K562 (cell line): ENCODE results near the gene BICD1. TPM values are rescaled to one million over a fixed set of nuclear protein-coding genes. Genes with fewer than 3 reads are reported as not detected.

Experiments
- ATAC-seq: fragments of 200-7000 bp; cut with Tn5 transposase; 3 replicates; pipeline ENCODE4 v1.9.1; 2020; ENCODE audit warnings: moderate library complexity
- BruUV-seq: library from RNA; stranded (reverse); fragments of 400-500 nt; replicated peaks from 2 replicates; lab custom pipeline; 2021; lab: Mats Ljungman, UMichigan
- CTCF ChIA-PET: fragments of 300-600 bp; formaldehyde crosslinking; extraction: SDS; loops from one replicate; lab custom pipeline; 2021; ENCODE audit warnings: low intra/inter-chr PET ratio; lab: Yijun Ruan, JAX
- POLR2A ChIA-PET: fragments of 300-600, 350-650 bp; sonication (Branson Sonifier 250); formaldehyde crosslinking; extraction: SDS; loops from one replicate; lab custom pipeline; 2021; ENCODE audit warnings: antibody characterized with exemption, inconsistent platforms; lab: Yijun Ruan, JAX
- DNase-seq, 4 experiments: peaks; one replicate each; pipeline versions ENCODE4 v3.0.0 to v3.0.0-alpha.2; 2011 to 2018; ENCODE audit warnings: low spot score in 3 of 4, mixed read lengths in 3 of 4; ENCODE audit errors: extremely low read depth in 1 of 4
- FAIRE-seq: peaks from 2 replicates; lab custom pipeline; 2011; peaks lifted over from hg19 to GRCh38; lab: Jason Lieb, UNC
- H2AFZ ChIP-seq: 2 replicates; pipeline ENCODE4 v1.6.0; 2011; ENCODE audit warnings: low read depth, low read length, control low read depth, inconsistent platforms
- H3K27ac ChIP-seq: fragments of 200-600 bp; 3 replicates; pipeline ENCODE4 v1.8.0; 2011; ENCODE audit warnings: low read depth, mild to moderate bottlenecking, control low read depth, inconsistent platforms, low read length, moderate library complexity, mixed read lengths; ENCODE audit errors: extremely low read depth
- H3K27me3 ChIP-seq, 2 experiments: fragments of 300-600 bp in 1 of 2; 2 replicates in 1 of 2; 3 replicates in 1 of 2; pipeline versions ENCODE4 v1.6.0 to v1.8.0; 2011; ENCODE audit warnings: inconsistent platforms in 2 of 2, low read length in 2 of 2, mild to moderate bottlenecking in 1 of 2, mixed read lengths in 1 of 2, moderate library complexity in 1 of 2; ENCODE audit not compliant: control insufficient read depth in 2 of 2, insufficient read depth in 2 of 2
- H3K36me3 ChIP-seq: fragments of 300-600 bp; 3 replicates; pipeline ENCODE4 v1.8.0; 2011; ENCODE audit warnings: mild to moderate bottlenecking, low read length, inconsistent platforms; ENCODE audit not compliant: control insufficient read depth, insufficient read depth
- H3K4me1 ChIP-seq, 2 experiments: fragments of 200-600 bp in 1 of 2; replicated peaks in 1 of 2; 2 replicates in 1 of 2; 3 replicates in 1 of 2; pipeline versions ENCODE4 v1.5.1 to v1.8.0; 2011; ENCODE audit warnings: inconsistent platforms in 2 of 2, low read length in 2 of 2, mild to moderate bottlenecking in 1 of 2, mixed read lengths in 1 of 2, moderate library complexity in 1 of 2; ENCODE audit not compliant: control insufficient read depth in 2 of 2, insufficient read depth in 2 of 2
- H3K4me2 ChIP-seq: 2 replicates; pipeline ENCODE4 v1.6.1; 2011; ENCODE audit warnings: low read length, control low read depth, inconsistent platforms, mixed read lengths; ENCODE audit not compliant: insufficient read depth
- H3K4me3 ChIP-seq: fragments of 200-600 bp; sonication (generic), shearing (Covaris generic); 2 replicates; pipeline ENCODE4 v1.5.1; 2016; ENCODE audit warnings: control low read depth, inconsistent platforms
- H3K79me2 ChIP-seq: fragments of 200-600 bp; 3 replicates; pipeline ENCODE4 v1.8.0; 2011; ENCODE audit warnings: low read length, inconsistent platforms; ENCODE audit not compliant: control insufficient read depth, insufficient read depth
- H3K9ac ChIP-seq, 2 experiments: 2 replicates each; pipeline versions ENCODE4 v1.6.0 to v1.6.1; 2011; ENCODE audit warnings: low read depth in 2 of 2, low read length in 2 of 2, control low read depth in 1 of 2, inconsistent platforms in 1 of 2, mild to moderate bottlenecking in 1 of 2, mixed read lengths in 1 of 2; ENCODE audit not compliant: insufficient read depth in 1 of 2
- H3K9me1 ChIP-seq: one replicate; pipeline ENCODE4 v1.6.0; 2011; ENCODE audit warnings: inconsistent platforms, mild to moderate bottlenecking, low read length, moderate library complexity; ENCODE audit not compliant: control insufficient read depth, insufficient read depth
- H3K9me3 ChIP-seq: replicated peaks from 2 replicates; pipeline ENCODE4 v1.5.1; 2011; ENCODE audit warnings: low read depth, low read length, inconsistent platforms; ENCODE audit not compliant: control insufficient read depth, insufficient read depth
- H4K20me1 ChIP-seq: replicated peaks from 2 replicates; pipeline ENCODE4 v1.6.1; 2011; ENCODE audit warnings: low read length, inconsistent platforms, mixed read lengths; ENCODE audit not compliant: control insufficient read depth, insufficient read depth
- EHMT2 ChIP-seq: fragments of 450-650 bp; IDR thresholded peaks from 2 replicates; pipeline ENCODE4 v1.6.1; 2018; ENCODE audit warnings: antibody characterized with exemption
- FOXK2 ChIP-seq, 2 experiments: fragments of 450-650 bp; IDR thresholded peaks in 1 of 2; conservative IDR thresholded peaks in 1 of 2; 2 replicates each; pipeline ENCODE4 v1.6.1; 2016; ENCODE audit warnings: low read depth in 2 of 2, mild to moderate bottlenecking in 1 of 2
- HNRNPUL1 ChIP-seq: fragments of 200-400 bp; formaldehyde crosslinking; IDR thresholded peaks from 2 replicates; pipeline ENCODE4 v1.6.1; 2017; ENCODE audit warnings: low read length
- MECOM ChIP-seq: fragments of 250-450 bp; sonication (Bioruptor Pico); IDR thresholded peaks from 2 replicates; pipeline ENCODE4 v1.8.0; 2022; ENCODE audit warnings: inconsistent platforms
- POU5F1 ChIP-seq: fragments of 150-350 bp; IDR thresholded peaks from 2 replicates; pipeline ENCODE4 v1.6.1; 2014; ENCODE audit warnings: borderline replicate concordance, low read length, low read depth, mild to moderate bottlenecking; ENCODE audit not compliant: partially characterized antibody
- SPI1 ChIP-seq: IDR thresholded peaks from 2 replicates; pipeline ENCODE4 v1.6.1; 2011; ENCODE audit warnings: low read depth, low read length, control low read depth, borderline replicate concordance
- ZFX ChIP-seq: sonication (generic); formaldehyde crosslinking; IDR thresholded peaks from 2 replicates; pipeline ENCODE4 v1.8.0; 2022; ENCODE audit warnings: mild to moderate bottlenecking, missing genetic modification reagents, moderate library complexity
- WGBS: fragments of 100-300 bp; shearing (Covaris generic); methylation state at CpG from one replicate; pipeline ENCODE4 v1.1.6; 2016; ENCODE audit warnings: low coverage, mixed read lengths; ENCODE audit not compliant: insufficient coverage; ENCODE audit errors: missing lambda C conversion rate; 5-methylcytosine and 5-hydroxymethylcytosine counted together
- in situ Hi-C: fragments of 300-500 bp; cut with MboI; formaldehyde crosslinking; loops from 4 replicates; pipeline ENCODE4 v1.15.0; 2018; ENCODE audit warnings: inconsistent platforms, mixed read lengths
- intact Hi-C: fragments of 100-400 bp; cut with micrococcal nuclease; formaldehyde crosslinking; loops from 2 replicates; pipeline ENCODE4 v1.14.2; 2022
- polyA plus RNA-seq, 8 experiments: library from polyadenylated mRNA; depleted of rRNA in 4 of 8; stranded (reverse) in 5 of 8; unstranded in 3 of 8; fragments of >200 nt; fragmentation: Nextera tagmentation in 2 of 8; fragmentation: Illumina TruSeq in 1 of 8; extraction: Ambion mirVana in 2 of 8; extraction: Trizol in 1 of 8; gene quantifications; 2 replicates each; pipeline versions ENCODE4 v1.2.1 to v1.2.3, GENCODE V29; 2011 to 2014; ENCODE audit warnings: inconsistent platforms in 1 of 8, missing spikeins in 1 of 8
- total RNA-seq, 7 experiments: library from RNA; depleted of rRNA in 6 of 7; stranded (reverse); fragments of >200 nt in 6 of 7; fragmentation: Illumina TruSeq in 2 of 7; extraction: Trizol in 2 of 7; gene quantifications; 2 replicates each; pipeline versions ENCODE4 v1.2.1 to v1.2.3, GENCODE V29; 2011 to 2021; ENCODE audit warnings: low replicate concordance in 1 of 7
- TF ChIP-seq, protein P1 (sequence below): fragments of 450-650 bp; IDR thresholded peaks from 2 replicates; pipeline ENCODE4 v1.6.1; 2016; ENCODE audit warnings: low read depth
- TF ChIP-seq, protein P2 (sequence below): sonication (generic); formaldehyde crosslinking; IDR thresholded peaks from 2 replicates; pipeline ENCODE4 v1.8.0; 2022; ENCODE audit warnings: mild to moderate bottlenecking, low read depth, missing genetic modification reagents
- TF ChIP-seq, protein P3 (sequence below): sonication (generic); formaldehyde crosslinking; IDR thresholded peaks from 2 replicates; pipeline ENCODE4 v1.8.0; 2022; ENCODE audit warnings: mild to moderate bottlenecking, missing genetic modification reagents, borderline replicate concordance

BICD1 gene
- total and polyA plus RNA-seq, 9 of the 15 experiments (the other 6 are each of a cell fraction or from before 2014, with no cell fraction given), result 3.5 to 21.1 (median 12.5) TPM

DNA sequence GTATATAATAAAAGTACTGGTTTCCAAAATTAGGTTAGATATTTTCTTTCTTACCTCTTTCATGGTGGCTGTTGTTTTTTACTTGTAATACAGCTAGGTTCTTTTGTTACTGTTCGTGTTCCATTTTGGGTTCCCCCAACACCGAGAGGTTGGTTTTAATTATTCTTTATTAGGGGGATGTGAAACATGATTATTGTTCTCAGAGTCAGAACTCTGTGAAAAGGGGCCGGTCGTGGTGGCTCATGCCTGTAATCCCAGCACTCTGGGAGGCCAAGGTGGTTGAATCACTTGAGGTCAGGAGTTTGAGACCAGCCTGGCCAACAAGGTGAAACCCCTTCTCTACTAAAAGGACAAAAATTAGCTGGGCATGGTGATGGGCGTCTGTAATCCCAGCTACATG lies 108.1 kb downstream of the BICD1 start:
- FAIRE-seq, result no peak
- H4K20me1 ChIP-seq, result no peaks in the 10 kb centered on the region
- H3K9me1 ChIP-seq, result no peaks in the 10 kb centered on the region
- no peak overlapping the region for H2AFZ ChIP-seq
- no TSS peak for BruUV-seq
- H3K79me2 ChIP-seq, result no peaks in the 10 kb centered on the region
- H3K9me3 ChIP-seq, result no peaks in the 10 kb centered on the region
- no peak for DNase-seq
- H3K9ac ChIP-seq, result no peak overlapping the region
- no peaks in the 10 kb centered on the region for H3K27me3 ChIP-seq
- intact Hi-C loops (no loop called here), in situ Hi-C loops (no loop called here)
- POLR2A ChIA-PET, result no interaction called here
- CTCF ChIA-PET, result no interaction called here
- 51% methylated on average over 5 of the region's 5 CpGs for WGBS
- H3K36me3 ChIP-seq, result peaks cover 3% of the 10 kb centered on the region; the same call in 1 of the 3 replicates
- no peak overlapping the region for H3K4me2 ChIP-seq
- H3K4me3 ChIP-seq, result no peak overlapping the region
- H3K27ac ChIP-seq, result no peak overlapping the region
- no peaks in the 10 kb centered on the region for H3K4me1 ChIP-seq
- ATAC-seq, result no peak
- TF ChIP-seq HNRNPUL1, result no peak
- TF ChIP-seq EHMT2, result no peak
- TF ChIP-seq, protein P1, sequence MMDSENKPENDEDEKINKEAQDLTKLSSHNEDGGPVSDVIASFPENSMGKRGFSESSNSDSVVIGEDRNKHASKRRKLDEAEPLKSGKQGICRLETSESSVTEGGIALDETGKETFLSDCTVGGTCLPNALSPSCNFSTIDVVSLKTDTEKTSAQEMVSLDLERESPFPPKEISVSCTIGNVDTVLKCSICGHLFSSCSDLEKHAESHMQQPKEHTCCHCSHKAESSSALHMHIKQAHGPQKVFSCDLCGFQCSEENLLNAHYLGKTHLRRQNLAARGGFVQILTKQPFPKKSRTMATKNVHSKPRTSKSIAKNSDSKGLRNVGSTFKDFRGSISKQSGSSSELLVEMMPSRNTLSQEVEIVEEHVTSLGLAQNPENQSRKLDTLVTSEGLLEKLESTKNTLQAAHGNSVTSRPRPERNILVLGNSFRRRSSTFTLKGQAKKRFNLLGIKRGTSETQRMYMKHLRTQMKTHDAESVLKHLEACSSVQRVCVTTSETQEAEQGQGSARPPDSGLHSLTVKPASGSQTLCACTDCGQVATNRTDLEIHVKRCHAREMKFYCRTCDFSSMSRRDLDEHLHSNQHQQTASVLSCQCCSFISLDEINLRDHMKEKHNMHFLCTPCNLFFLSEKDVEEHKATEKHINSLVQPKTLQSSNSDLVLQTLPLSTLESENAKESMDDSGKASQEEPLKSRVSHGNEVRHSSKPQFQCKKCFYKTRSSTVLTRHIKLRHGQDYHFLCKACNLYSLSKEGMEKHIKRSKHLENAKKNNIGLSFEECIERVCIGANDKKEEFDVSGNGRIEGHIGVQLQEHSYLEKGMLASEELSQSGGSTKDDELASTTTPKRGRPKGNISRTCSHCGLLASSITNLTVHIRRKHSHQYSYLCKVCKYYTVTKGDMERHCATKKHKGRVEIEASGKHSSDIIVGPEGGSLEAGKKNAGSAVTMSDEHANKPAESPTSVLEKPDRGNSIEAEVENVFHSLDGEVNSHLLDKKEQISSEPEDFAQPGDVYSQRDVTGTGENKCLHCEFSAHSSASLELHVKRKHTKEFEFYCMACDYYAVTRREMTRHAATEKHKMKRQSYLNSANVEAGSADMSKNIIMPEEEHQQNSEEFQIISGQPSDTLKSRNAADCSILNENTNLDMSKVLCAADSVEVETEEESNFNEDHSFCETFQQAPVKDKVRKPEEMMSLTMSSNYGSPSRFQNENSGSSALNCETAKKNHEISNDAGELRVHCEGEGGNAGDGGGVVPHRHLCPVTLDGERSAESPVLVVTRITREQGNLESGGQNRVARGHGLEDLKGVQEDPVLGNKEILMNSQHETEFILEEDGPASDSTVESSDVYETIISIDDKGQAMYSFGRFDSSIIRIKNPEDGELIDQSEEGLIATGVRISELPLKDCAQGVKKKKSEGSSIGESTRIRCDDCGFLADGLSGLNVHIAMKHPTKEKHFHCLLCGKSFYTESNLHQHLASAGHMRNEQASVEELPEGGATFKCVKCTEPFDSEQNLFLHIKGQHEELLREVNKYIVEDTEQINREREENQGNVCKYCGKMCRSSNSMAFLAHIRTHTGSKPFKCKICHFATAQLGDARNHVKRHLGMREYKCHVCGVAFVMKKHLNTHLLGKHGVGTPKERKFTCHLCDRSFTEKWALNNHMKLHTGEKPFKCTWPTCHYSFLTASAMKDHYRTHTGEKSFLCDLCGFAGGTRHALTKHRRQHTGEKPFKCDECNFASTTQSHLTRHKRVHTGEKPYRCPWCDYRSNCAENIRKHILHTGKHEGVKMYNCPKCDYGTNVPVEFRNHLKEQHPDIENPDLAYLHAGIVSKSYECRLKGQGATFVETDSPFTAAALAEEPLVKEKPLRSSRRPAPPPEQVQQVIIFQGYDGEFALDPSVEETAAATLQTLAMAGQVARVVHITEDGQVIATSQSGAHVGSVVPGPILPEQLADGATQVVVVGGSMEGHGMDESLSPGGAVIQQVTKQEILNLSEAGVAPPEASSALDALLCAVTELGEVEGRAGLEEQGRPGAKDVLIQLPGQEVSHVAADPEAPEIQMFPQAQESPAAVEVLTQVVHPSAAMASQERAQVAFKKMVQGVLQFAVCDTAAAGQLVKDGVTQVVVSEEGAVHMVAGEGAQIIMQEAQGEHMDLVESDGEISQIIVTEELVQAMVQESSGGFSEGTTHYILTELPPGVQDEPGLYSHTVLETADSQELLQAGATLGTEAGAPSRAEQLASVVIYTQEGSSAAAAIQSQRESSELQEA, result no peak
- TF ChIP-seq MECOM, result no peak
- TF ChIP-seq SPI1, result no peak
- TF ChIP-seq, protein P2, sequence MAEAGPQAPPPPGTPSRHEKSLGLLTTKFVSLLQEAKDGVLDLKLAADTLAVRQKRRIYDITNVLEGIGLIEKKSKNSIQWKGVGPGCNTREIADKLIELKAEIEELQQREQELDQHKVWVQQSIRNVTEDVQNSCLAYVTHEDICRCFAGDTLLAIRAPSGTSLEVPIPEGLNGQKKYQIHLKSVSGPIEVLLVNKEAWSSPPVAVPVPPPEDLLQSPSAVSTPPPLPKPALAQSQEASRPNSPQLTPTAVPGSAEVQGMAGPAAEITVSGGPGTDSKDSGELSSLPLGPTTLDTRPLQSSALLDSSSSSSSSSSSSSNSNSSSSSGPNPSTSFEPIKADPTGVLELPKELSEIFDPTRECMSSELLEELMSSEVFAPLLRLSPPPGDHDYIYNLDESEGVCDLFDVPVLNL (CRISPR knock-in tag), result no peak
- TF ChIP-seq ZFX, result no peak
- TF ChIP-seq POU5F1, result no peak
- TF ChIP-seq FOXK2 (conservative IDR thresholded peaks at IDR 0.05 in 1 of 2, IDR thresholded peaks at IDR 0.05 in 1 of 2; ENCODE audit: low read depth in 2 of 2), result no peak
- TF ChIP-seq, protein P3, sequence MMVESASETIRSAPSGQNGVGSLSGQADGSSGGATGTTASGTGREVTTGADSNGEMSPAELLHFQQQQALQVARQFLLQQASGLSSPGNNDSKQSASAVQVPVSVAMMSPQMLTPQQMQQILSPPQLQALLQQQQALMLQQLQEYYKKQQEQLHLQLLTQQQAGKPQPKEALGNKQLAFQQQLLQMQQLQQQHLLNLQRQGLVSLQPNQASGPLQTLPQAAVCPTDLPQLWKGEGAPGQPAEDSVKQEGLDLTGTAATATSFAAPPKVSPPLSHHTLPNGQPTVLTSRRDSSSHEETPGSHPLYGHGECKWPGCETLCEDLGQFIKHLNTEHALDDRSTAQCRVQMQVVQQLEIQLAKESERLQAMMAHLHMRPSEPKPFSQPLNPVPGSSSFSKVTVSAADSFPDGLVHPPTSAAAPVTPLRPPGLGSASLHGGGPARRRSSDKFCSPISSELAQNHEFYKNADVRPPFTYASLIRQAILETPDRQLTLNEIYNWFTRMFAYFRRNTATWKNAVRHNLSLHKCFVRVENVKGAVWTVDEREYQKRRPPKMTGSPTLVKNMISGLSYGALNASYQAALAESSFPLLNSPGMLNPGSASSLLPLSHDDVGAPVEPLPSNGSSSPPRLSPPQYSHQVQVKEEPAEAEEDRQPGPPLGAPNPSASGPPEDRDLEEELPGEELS (CRISPR knock-in tag), result no peak
